A673 (cell line): ENCODE data around the gene FILIP1.

Source experiments
- CTCF ChIP-seq: fragments of 300-800, 200-600 bp; sonication (generic); conservative IDR thresholded peaks from 2 replicates; pipeline ENCODE4 v1.5.1; 2017; ENCODE audit warnings: low read depth, mild to moderate bottlenecking, antibody characterized with exemption, low read length, moderate library complexity, mixed read lengths
- EZH2 ChIP-seq: fragments of 200-600 bp; sonication (generic); IDR thresholded peaks from 2 replicates; pipeline ENCODE4 v1.6.1; 2017; ENCODE audit warnings: borderline replicate concordance, low read depth, mild to moderate bottlenecking, mixed read lengths, antibody characterized with exemption, low read length; ENCODE audit not compliant: poor library complexity, severe bottlenecking

GRCh38 chr6:75333676-75334200, 159.9 kb downstream of the FILIP1 start:
- TF ChIP-seq CTCF, result no peak
- no peak for TF ChIP-seq EZH2
